GM12878 (cell line): ENCODE measurements around the gene PRKAR1A.

Source experiments
- BHLHE40 ChIP-seq, 2 experiments: fragments of 450-650 bp in 1 of 2; IDR thresholded peaks; 2 replicates each; pipeline ENCODE4 v1.6.1; 2011 to 2017; ENCODE audit warnings: low read depth in 2 of 2, borderline replicate concordance in 1 of 2, improper control_type of control experiment in 1 of 2, low read length in 1 of 2, mild to moderate bottlenecking in 1 of 2
- CBX5 ChIP-seq: sonication (generic); IDR thresholded peaks from 2 replicates; pipeline ENCODE4 v1.6.1; 2016; ENCODE audit warnings: low read depth, moderate library complexity, mild to moderate bottlenecking, inconsistent platforms
- EZH2 ChIP-seq: IDR thresholded peaks from 2 replicates; pipeline ENCODE4 v1.6.1; 2012; ENCODE audit warnings: low read depth, mild to moderate bottlenecking, control low read depth, inconsistent platforms, low read length, borderline replicate concordance; ENCODE audit not compliant: control insufficient read depth
- PBX3 ChIP-seq: IDR thresholded peaks from 2 replicates; pipeline ENCODE4 v1.6.1; 2011; ENCODE audit warnings: mild to moderate bottlenecking, low read depth, low read length, moderate library complexity; ENCODE audit not compliant: insufficient replicate concordance
- POLR2A ChIP-seq: IDR thresholded peaks from 2 replicates; pipeline ENCODE4 v1.6.1; 2011; ENCODE audit warnings: low read depth, mild to moderate bottlenecking, low read length
- RAD51 ChIP-seq: fragments of 450-650 bp; IDR thresholded peaks from 2 replicates; pipeline ENCODE4 v1.6.1; 2016; ENCODE audit warnings: moderate library complexity, mild to moderate bottlenecking, inconsistent platforms
- REST ChIP-seq: IDR thresholded peaks from 2 replicates; pipeline ENCODE4 v1.6.1; 2012; ENCODE audit warnings: mild to moderate bottlenecking, low read depth, low read length
- SMC3 ChIP-seq: IDR thresholded peaks from 2 replicates; pipeline ENCODE4 v1.6.1; 2011; ENCODE audit warnings: low read length, improper control_type of control experiment, borderline replicate concordance
- SREBF2 ChIP-seq: IDR thresholded peaks from 2 replicates; pipeline ENCODE4 v1.6.1; 2012; ENCODE audit warnings: mild to moderate bottlenecking, low read length
- YBX1 ChIP-seq: fragments of 450-650 bp; IDR thresholded peaks from 2 replicates; pipeline ENCODE4 v1.6.1; 2016; ENCODE audit warnings: antibody characterized with exemption
- YY1 ChIP-seq: IDR thresholded peaks from 2 replicates; pipeline ENCODE4 v1.6.1; 2011; ENCODE audit warnings: low read depth, mild to moderate bottlenecking, low read length

- TF ChIP-seq BHLHE40 (IDR thresholded peaks at IDR 0.05; ENCODE audit: borderline replicate concordance in 1 of 2, low read depth in 2 of 2, low read length in 1 of 2) = no peak
- TF ChIP-seq CBX5 = no peak
- no peak for TF ChIP-seq REST
- TF ChIP-seq YBX1 = no peak
- no peak for TF ChIP-seq EZH2
- no peak for TF ChIP-seq POLR2A
- no peak for TF ChIP-seq SREBF2
- TF ChIP-seq SMC3 = no peak
- TF ChIP-seq RAD51 = no peak
- TF ChIP-seq YY1 = no peak
- no peak for TF ChIP-seq PBX3
These were observed 30.7 kb downstream of the PRKAR1A start for GRCh38 chr17:68542698-68543463.
